ENCODE data around the gene MRGPRD.

The MRGPRD gene

DNA sequence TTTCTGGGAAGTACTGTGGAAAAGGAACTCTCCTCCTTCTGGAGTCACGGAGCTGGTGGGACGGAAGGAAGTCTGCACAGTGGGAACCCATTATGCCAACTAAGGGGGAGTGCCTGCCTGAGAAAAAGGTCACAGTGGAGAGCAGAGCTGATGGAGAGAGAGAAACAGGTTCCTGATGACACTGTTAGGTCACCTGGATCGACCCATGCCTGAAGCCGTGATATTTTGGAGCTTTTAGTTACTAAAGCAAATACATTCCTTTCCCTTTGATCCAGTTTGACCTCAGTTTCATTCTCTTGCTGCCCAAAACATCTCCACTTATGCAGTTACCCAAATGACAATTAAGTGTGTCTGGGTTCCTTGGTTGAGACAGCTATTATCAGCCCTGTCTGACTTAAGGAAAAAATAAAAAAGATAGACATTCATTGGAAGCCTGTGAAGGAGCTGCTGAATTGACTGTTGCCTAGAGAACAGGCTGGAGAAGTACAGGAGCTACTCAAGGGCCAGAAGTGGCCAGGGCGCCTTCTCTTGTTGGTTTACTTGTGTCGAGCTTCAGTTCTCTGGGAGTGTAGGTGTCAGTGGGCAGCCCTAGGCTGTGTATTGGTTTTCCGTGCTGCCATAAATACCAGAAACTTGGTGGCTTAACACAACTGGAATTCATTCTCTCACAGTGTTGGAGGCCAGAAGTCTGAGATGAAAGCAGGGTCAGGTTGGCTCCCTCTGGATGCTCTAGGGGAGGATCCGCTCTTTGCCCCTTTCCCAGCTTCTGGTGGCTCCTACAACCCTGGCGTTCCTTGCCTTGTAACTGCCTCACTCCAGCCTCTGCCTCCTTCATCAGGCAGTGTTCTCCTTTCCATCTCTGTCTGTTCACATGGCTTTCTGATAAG, 13.6 kb downstream of the MRGPRD start:
- Histone ChIP-seq H3K27ac (replicated peaks) (no peak overlapping the region), H3K27me3 (ENCODE audit: insufficient read depth, poor library complexity, severe bottlenecking) (no peaks in the 10 kb centered on the region), H3K4me3 (replicated peaks; ENCODE audit: insufficient read depth, low read length) (no peak overlapping the region)
- no peak for TF ChIP-seq SPI1 (IDR thresholded peaks at IDR 0.05; ENCODE audit: borderline replicate concordance, low read depth)
- TF ChIP-seq, protein P1, sequence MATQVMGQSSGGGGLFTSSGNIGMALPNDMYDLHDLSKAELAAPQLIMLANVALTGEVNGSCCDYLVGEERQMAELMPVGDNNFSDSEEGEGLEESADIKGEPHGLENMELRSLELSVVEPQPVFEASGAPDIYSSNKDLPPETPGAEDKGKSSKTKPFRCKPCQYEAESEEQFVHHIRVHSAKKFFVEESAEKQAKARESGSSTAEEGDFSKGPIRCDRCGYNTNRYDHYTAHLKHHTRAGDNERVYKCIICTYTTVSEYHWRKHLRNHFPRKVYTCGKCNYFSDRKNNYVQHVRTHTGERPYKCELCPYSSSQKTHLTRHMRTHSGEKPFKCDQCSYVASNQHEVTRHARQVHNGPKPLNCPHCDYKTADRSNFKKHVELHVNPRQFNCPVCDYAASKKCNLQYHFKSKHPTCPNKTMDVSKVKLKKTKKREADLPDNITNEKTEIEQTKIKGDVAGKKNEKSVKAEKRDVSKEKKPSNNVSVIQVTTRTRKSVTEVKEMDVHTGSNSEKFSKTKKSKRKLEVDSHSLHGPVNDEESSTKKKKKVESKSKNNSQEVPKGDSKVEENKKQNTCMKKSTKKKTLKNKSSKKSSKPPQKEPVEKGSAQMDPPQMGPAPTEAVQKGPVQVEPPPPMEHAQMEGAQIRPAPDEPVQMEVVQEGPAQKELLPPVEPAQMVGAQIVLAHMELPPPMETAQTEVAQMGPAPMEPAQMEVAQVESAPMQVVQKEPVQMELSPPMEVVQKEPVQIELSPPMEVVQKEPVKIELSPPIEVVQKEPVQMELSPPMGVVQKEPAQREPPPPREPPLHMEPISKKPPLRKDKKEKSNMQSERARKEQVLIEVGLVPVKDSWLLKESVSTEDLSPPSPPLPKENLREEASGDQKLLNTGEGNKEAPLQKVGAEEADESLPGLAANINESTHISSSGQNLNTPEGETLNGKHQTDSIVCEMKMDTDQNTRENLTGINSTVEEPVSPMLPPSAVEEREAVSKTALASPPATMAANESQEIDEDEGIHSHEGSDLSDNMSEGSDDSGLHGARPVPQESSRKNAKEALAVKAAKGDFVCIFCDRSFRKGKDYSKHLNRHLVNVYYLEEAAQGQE (IDR thresholded peaks at IDR 0.05; ENCODE audit: insufficient replicate concordance, low read depth) = no peak
- TF ChIP-seq GABPA (IDR thresholded peaks at IDR 0.05; ENCODE audit: low read depth) = no peak
- TF ChIP-seq, protein P2, sequence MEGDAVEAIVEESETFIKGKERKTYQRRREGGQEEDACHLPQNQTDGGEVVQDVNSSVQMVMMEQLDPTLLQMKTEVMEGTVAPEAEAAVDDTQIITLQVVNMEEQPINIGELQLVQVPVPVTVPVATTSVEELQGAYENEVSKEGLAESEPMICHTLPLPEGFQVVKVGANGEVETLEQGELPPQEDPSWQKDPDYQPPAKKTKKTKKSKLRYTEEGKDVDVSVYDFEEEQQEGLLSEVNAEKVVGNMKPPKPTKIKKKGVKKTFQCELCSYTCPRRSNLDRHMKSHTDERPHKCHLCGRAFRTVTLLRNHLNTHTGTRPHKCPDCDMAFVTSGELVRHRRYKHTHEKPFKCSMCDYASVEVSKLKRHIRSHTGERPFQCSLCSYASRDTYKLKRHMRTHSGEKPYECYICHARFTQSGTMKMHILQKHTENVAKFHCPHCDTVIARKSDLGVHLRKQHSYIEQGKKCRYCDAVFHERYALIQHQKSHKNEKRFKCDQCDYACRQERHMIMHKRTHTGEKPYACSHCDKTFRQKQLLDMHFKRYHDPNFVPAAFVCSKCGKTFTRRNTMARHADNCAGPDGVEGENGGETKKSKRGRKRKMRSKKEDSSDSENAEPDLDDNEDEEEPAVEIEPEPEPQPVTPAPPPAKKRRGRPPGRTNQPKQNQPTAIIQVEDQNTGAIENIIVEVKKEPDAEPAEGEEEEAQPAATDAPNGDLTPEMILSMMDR (IDR thresholded peaks at IDR 0.05; ENCODE audit: insufficient read depth, low read length) = no peak
- TF ChIP-seq POLR2AphosphoS5 (IDR thresholded peaks at IDR 0.05; ENCODE audit: low read depth) = no peak
- DNase-seq (ENCODE audit: low read depth in 1 of 2, low spot score in 1 of 2) = no peak

DNA sequence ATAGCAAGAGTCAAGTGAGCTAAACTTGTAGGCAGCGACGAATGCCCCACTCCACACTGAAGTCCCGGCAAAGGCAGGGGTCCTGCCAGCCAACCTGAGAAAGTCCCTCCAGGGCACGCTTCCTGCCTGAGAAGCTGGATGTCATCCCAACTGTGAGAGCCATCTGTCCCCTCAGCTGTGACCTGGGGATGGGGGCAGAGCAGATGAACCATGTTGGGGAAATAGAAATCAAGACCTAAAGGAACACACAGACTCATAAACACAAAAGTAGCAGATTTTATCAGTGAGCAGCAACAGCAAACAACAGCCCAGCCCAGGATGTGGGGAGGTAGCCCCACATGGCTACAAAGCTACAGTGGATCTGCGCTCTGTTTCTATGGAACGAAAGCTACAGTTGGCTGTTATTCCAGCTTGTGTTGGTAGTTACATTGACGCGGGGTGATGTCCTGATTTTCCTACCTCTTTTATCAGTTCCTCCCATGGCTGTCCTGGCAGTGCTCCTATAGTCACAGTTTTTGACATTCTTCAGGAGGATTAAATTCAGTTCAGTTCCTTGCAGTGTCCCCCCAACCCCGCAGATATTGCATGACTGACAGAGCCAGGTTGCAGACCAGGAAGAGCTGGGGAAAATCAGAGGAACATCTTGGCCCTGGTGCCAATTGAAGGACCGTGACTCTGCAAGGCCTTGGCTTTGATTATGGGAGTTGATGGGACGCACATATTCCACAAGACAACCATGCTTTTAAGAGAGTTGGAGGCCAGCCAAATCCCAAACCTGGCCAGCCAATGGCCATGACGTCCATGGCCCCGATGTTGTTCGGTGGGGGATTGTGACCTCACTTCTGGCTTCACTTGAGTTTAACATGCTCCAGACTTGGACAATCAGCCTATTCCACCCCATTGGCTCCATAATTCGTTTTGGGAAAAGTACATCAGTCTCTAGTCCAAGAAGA, 14.6 kb downstream of the MRGPRD start:
- no peak for DNase-seq (ENCODE audit: low read depth in 1 of 2, low spot score in 1 of 2)
- Histone ChIP-seq H3K27me3 (ENCODE audit: insufficient read depth, poor library complexity, severe bottlenecking) (no peaks in the 10 kb centered on the region), H3K27ac (replicated peaks) (no peak overlapping the region), H3K4me3 (replicated peaks; ENCODE audit: insufficient read depth, low read length) (no peak overlapping the region)
- TF ChIP-seq, protein P1 (IDR thresholded peaks at IDR 0.05; ENCODE audit: insufficient replicate concordance, low read depth) = no peak
- TF ChIP-seq GABPA (IDR thresholded peaks at IDR 0.05; ENCODE audit: low read depth) = no peak
- TF ChIP-seq SPI1 (IDR thresholded peaks at IDR 0.05; ENCODE audit: borderline replicate concordance, low read depth) = no peak
- TF ChIP-seq, protein P2 (IDR thresholded peaks at IDR 0.05; ENCODE audit: insufficient read depth, low read length) = no peak
- TF ChIP-seq POLR2AphosphoS5 (IDR thresholded peaks at IDR 0.05; ENCODE audit: low read depth) = no peak

DNA sequence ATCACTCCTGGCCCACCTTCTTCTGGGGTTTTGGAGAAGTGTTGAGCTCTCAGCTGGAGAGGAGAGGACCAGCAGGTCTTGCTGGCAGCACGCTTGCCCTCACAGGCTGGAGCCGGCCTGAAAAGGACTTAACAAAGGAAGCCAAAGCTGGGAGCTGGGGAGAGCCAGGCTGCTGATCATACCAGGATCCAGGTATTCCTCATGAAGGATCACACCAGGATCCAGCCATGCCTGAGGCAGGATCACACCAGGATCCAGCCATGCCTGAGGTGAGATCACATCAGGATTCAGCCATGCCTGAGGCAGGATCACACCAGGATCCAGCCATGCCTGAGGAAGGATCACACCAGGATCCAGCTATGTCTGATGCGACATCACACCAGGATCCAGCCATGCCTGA, 17.0 kb downstream of the MRGPRD start:
- TF ChIP-seq SPI1 (IDR thresholded peaks at IDR 0.05; ENCODE audit: borderline replicate concordance, low read depth) = no peak
- TF ChIP-seq GABPA (IDR thresholded peaks at IDR 0.05; ENCODE audit: low read depth) = no peak
- TF ChIP-seq, protein P1 (IDR thresholded peaks at IDR 0.05; ENCODE audit: insufficient replicate concordance, low read depth) = no peak
- TF ChIP-seq, protein P2 (IDR thresholded peaks at IDR 0.05; ENCODE audit: insufficient read depth, low read length) = no peak
- TF ChIP-seq POLR2AphosphoS5 (IDR thresholded peaks at IDR 0.05; ENCODE audit: low read depth) = no peak
- no peaks in the 10 kb centered on the region for H3K27me3 ChIP-seq (ENCODE audit: insufficient read depth, poor library complexity, severe bottlenecking)
- DNase-seq (ENCODE audit: low read depth in 1 of 2, low spot score in 1 of 2) = no peak
- no peak overlapping the region for H3K27ac ChIP-seq (replicated peaks)
- no peak overlapping the region for H3K4me3 ChIP-seq (replicated peaks; ENCODE audit: insufficient read depth, low read length)

Measured in HL-60 (cell line).